K562 (cell line): ENCODE results near the gene NMB. TPM values are rescaled to one million over a fixed set of nuclear protein-coding genes. Genes with fewer than 3 reads are reported as not detected.

ENCODE experiments used
- CREBBP ChIP-seq: IDR thresholded peaks from one replicate; pipeline ENCODE4 v1.6.1; 2012; ENCODE audit warnings: low read depth, mild to moderate bottlenecking, control low read depth, inconsistent platforms, low read length
- FOXK2 ChIP-seq, 2 experiments: fragments of 450-650 bp; IDR thresholded peaks in 1 of 2; conservative IDR thresholded peaks in 1 of 2; 2 replicates each; pipeline ENCODE4 v1.6.1; 2016; ENCODE audit warnings: low read depth in 2 of 2, mild to moderate bottlenecking in 1 of 2
- HNRNPLL ChIP-seq: fragments of 200-400 bp; formaldehyde crosslinking; IDR thresholded peaks from 2 replicates; pipeline ENCODE4 v1.6.1; 2017; ENCODE audit warnings: low read length, low read depth, mild to moderate bottlenecking; ENCODE audit not compliant: poor library complexity, severe bottlenecking
- MTF1 ChIP-seq: fragments of 250-450 bp; sonication (Bioruptor Pico); IDR thresholded peaks from 2 replicates; pipeline ENCODE4 v1.9.0; 2021; ENCODE audit warnings: moderate library complexity, mild to moderate bottlenecking, inconsistent platforms, borderline replicate concordance
- NCOR1 ChIP-seq: fragments of 450-650 bp; IDR thresholded peaks from 2 replicates; pipeline ENCODE4 v1.6.1; 2016; ENCODE audit warnings: mild to moderate bottlenecking, moderate library complexity
- NFATC3 ChIP-seq: fragments of 450-650 bp; IDR thresholded peaks from 2 replicates; pipeline ENCODE4 v1.6.1; 2017; ENCODE audit warnings: mild to moderate bottlenecking
- NONO ChIP-seq, 2 experiments: fragments of 200-400 bp in 1 of 2; fragments of 450-650 bp in 1 of 2; formaldehyde crosslinking in 1 of 2; IDR thresholded peaks; 2 replicates each; pipeline ENCODE4 v1.6.1; 2017; ENCODE audit warnings: low read depth in 2 of 2, mild to moderate bottlenecking in 2 of 2, moderate library complexity in 2 of 2, low read length in 1 of 2
- PPARD ChIP-seq: fragments of 250-450 bp; sonication (Bioruptor Pico); IDR thresholded peaks from 2 replicates; pipeline ENCODE4 v1.8.0; 2022; ENCODE audit warnings: inconsistent platforms, mild to moderate bottlenecking, moderate library complexity
- RAD21 ChIP-seq, 2 experiments: fragments of 250-450 bp in 1 of 2; fragments of 450-650 bp in 1 of 2; sonication (Bioruptor Pico) in 1 of 2; formaldehyde crosslinking in 1 of 2; IDR thresholded peaks in 1 of 2; conservative IDR thresholded peaks in 1 of 2; 2 replicates each; pipeline versions ENCODE4 v1.4.0 to v1.8.0; 2020 to 2022; ENCODE audit warnings: mild to moderate bottlenecking in 2 of 2, moderate library complexity in 1 of 2
- SIN3B ChIP-seq: fragments of 450-650 bp; IDR thresholded peaks from 2 replicates; pipeline ENCODE4 v1.6.1; 2017; ENCODE audit warnings: low read depth, mild to moderate bottlenecking, moderate library complexity
- SMAD3 ChIP-seq: fragments of 450-650 bp; formaldehyde crosslinking; conservative IDR thresholded peaks from 2 replicates; pipeline ENCODE4 v1.4.0; 2020; ENCODE audit warnings: mild to moderate bottlenecking
- SMARCC2 ChIP-seq: fragments of 450-650 bp; IDR thresholded peaks from 2 replicates; pipeline ENCODE4 v1.6.1; 2017; ENCODE audit warnings: antibody characterized with exemption, moderate library complexity, mild to moderate bottlenecking, low read depth
- XRCC5 ChIP-seq: fragments of 200-400 bp; formaldehyde crosslinking; IDR thresholded peaks from 2 replicates; pipeline ENCODE4 v1.6.1; 2017; ENCODE audit warnings: low read depth, mild to moderate bottlenecking, low read length
- polyA plus RNA-seq, 8 experiments: library from polyadenylated mRNA; depleted of rRNA in 4 of 8; stranded (reverse) in 5 of 8; unstranded in 3 of 8; fragments of >200 nt; fragmentation: Nextera tagmentation in 2 of 8; fragmentation: Illumina TruSeq in 1 of 8; extraction: Ambion mirVana in 2 of 8; extraction: Trizol in 1 of 8; gene quantifications; 2 replicates each; pipeline versions ENCODE4 v1.2.1 to v1.2.3, GENCODE V29; 2011 to 2014; ENCODE audit warnings: inconsistent platforms in 1 of 8, missing spikeins in 1 of 8
- total RNA-seq, 7 experiments: library from RNA; depleted of rRNA in 6 of 7; stranded (reverse); fragments of >200 nt in 6 of 7; fragmentation: Illumina TruSeq in 2 of 7; extraction: Trizol in 2 of 7; gene quantifications; 2 replicates each; pipeline versions ENCODE4 v1.2.1 to v1.2.3, GENCODE V29; 2011 to 2021; ENCODE audit warnings: low replicate concordance in 1 of 7
- TF ChIP-seq, protein P1 (sequence below): sonication (generic); formaldehyde crosslinking; IDR thresholded peaks from 2 replicates; pipeline ENCODE4 v1.8.1; 2022; ENCODE audit warnings: missing genetic modification reagents
- TF ChIP-seq, protein P2 (sequence below): sonication (generic); formaldehyde crosslinking; IDR thresholded peaks from 2 replicates; pipeline ENCODE4 v1.8.0; 2022; ENCODE audit warnings: mild to moderate bottlenecking, missing genetic modification reagents
- TF ChIP-seq, protein P3 (sequence below): sonication (generic); formaldehyde crosslinking; IDR thresholded peaks from 2 replicates; pipeline ENCODE4 v1.9.0; 2022; ENCODE audit warnings: mild to moderate bottlenecking, missing genetic modification reagents
- TF ChIP-seq, protein P4 (sequence below): fragments of 250-450 bp; sonication (Bioruptor Pico); IDR thresholded peaks from 2 replicates; pipeline ENCODE4 v1.8.0; 2021; ENCODE audit warnings: borderline replicate concordance, mild to moderate bottlenecking, moderate library complexity; ENCODE audit not compliant: poor library complexity, severe bottlenecking
- TF ChIP-seq, protein P5 (sequence below): IDR thresholded peaks from 2 replicates; pipeline ENCODE4 v1.6.1; 2016; ENCODE audit warnings: missing genetic modification characterization, missing compliant biosample characterization
- TF ChIP-seq, protein P6 (sequence below): fragments of 200-800 bp; sonication (Bioruptor generic); IDR thresholded peaks from 2 replicates; pipeline ENCODE4 v1.6.1; 2017; ENCODE audit warnings: missing genetic modification characterization, missing compliant biosample characterization

Gene NMB
- total and polyA plus RNA-seq, 9 of the 15 experiments (the other 6 are each of a cell fraction or from before 2014, with no cell fraction given): 0.06 to 0.16 (median 0.09) TPM; not detected in 5

DNA sequence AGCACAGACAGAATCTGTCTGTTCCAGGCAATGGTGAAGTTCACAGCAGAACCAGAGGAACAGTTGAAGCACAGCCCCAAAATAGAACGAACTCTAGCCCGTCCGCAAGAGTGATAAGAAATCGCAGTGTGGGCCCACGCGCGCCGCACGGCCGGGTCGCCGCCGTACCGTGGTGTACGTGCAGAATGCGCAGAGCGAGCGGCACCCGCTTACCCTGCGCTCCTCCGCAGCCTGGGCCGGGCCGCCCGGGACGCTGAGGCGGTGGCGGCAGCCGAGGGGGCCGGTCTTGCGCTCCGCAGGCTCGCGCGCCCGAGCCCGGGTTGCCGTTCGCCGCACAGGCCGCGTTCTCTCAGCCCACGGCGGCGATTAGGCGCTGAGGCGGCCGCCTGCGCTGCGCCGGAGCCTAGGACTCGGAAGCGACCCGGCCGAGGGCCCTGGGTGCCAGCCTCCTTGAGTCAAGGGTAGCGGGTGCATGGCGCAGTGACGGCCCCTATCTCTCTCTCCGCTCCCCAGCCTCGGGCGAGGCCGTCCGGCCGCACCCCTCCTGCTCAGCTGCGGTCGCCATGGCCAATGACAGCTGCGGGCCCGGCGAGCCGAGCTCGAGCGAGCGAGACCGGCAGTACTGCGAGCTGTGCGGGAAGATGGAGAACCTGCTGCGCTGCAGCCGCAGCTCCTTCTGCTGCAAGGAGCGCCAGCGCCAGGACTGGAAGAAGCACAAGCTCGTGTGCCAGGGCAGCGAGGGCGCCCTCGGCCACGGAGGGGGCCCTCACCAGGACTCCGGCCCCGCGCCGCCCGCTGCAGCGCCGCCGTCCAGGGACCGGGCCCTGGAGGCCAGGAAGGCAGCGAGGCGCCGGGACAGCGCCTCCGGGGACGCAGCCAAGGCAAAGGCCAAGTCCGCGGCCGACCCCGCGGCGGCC, 24.4 kb downstream of the NMB start (continued):
- TF ChIP-seq SIN3B (no peak), CREBBP (no peak), HNRNPLL (peak; percentile 89), SMARCC2 (no peak), MTF1 (CRISPR knock-in tag) (no peak), XRCC5 (0 out of 2 replicates have a peak, but pooled peaks have one; percentile 14), SMAD3 (no peak), NCOR1 (no peak), NONO (IDR thresholded peaks at IDR 0.05; ENCODE audit: low read depth in 2 of 2, low read length in 1 of 2) (peak in 1 of 2 experiments; percentile 44; a peak in 2 of 4 replicates), RAD21 (CRISPR knock-in tag; conservative IDR thresholded peaks at IDR 0.05 in 1 of 2, IDR thresholded peaks at IDR 0.05 in 1 of 2) (no peak), PPARD (no peak), FOXK2 (conservative IDR thresholded peaks at IDR 0.05 in 1 of 2, IDR thresholded peaks at IDR 0.05 in 1 of 2; ENCODE audit: low read depth in 2 of 2) (no peak), NFATC3 (peak; percentile 99)
- TF ChIP-seq, protein P1, sequence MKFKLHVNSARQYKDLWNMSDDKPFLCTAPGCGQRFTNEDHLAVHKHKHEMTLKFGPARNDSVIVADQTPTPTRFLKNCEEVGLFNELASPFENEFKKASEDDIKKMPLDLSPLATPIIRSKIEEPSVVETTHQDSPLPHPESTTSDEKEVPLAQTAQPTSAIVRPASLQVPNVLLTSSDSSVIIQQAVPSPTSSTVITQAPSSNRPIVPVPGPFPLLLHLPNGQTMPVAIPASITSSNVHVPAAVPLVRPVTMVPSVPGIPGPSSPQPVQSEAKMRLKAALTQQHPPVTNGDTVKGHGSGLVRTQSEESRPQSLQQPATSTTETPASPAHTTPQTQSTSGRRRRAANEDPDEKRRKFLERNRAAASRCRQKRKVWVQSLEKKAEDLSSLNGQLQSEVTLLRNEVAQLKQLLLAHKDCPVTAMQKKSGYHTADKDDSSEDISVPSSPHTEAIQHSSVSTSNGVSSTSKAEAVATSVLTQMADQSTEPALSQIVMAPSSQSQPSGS (CRISPR knock-in tag): 0 out of 2 replicates have a peak, but pooled peaks have one; percentile 45
- TF ChIP-seq, protein P2, sequence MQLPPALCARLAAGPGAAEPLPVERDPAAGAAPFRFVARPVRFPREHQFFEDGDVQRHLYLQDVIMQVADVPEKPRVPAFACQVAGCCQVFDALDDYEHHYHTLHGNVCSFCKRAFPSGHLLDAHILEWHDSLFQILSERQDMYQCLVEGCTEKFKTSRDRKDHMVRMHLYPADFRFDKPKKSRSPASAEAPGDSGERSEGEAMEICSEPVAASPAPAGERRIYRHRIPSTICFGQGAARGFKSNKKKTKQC (CRISPR knock-in tag): no peak
- TF ChIP-seq, protein P3, sequence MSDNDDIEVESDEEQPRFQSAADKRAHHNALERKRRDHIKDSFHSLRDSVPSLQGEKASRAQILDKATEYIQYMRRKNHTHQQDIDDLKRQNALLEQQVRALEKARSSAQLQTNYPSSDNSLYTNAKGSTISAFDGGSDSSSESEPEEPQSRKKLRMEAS (CRISPR knock-in tag): peak; percentile 70
- TF ChIP-seq, protein P4, sequence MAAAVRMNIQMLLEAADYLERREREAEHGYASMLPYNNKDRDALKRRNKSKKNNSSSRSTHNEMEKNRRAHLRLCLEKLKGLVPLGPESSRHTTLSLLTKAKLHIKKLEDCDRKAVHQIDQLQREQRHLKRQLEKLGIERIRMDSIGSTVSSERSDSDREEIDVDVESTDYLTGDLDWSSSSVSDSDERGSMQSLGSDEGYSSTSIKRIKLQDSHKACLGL (CRISPR knock-in tag): no peak
- TF ChIP-seq, protein P5, sequence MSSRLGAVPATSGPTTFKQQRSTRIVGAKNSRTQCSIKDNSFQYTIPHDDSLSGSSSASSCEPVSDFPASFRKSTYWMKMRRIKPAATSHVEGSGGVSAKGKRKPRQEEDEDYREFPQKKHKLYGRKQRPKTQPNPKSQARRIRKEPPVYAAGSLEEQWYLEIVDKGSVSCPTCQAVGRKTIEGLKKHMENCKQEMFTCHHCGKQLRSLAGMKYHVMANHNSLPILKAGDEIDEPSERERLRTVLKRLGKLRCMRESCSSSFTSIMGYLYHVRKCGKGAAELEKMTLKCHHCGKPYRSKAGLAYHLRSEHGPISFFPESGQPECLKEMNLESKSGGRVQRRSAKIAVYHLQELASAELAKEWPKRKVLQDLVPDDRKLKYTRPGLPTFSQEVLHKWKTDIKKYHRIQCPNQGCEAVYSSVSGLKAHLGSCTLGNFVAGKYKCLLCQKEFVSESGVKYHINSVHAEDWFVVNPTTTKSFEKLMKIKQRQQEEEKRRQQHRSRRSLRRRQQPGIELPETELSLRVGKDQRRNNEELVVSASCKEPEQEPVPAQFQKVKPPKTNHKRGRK (tag): no peak
- TF ChIP-seq, protein P6, sequence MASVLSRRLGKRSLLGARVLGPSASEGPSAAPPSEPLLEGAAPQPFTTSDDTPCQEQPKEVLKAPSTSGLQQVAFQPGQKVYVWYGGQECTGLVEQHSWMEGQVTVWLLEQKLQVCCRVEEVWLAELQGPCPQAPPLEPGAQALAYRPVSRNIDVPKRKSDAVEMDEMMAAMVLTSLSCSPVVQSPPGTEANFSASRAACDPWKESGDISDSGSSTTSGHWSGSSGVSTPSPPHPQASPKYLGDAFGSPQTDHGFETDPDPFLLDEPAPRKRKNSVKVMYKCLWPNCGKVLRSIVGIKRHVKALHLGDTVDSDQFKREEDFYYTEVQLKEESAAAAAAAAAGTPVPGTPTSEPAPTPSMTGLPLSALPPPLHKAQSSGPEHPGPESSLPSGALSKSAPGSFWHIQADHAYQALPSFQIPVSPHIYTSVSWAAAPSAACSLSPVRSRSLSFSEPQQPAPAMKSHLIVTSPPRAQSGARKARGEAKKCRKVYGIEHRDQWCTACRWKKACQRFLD (CRISPR knock-in tag): no peak
